ENCODE data around the gene PSRC1.

GRCh38 chr1:109296782-109297181, 13.8 kb upstream of the PSRC1 start:
- TF ChIP-seq CTCF (IDR thresholded peaks at IDR 0.05) (no peak), POLR2AphosphoS5 (IDR thresholded peaks at IDR 0.05) (no peak)
